SK-N-MC (cell line): Measurements from ENCODE around the gene TLE4.

Experiments used
- EZH2 ChIP-seq: fragments of 200-600 bp; sonication (generic); IDR thresholded peaks from one replicate; pipeline ENCODE4 v1.6.1; 2017; ENCODE audit warnings: antibody characterized with exemption
- FOXP2 ChIP-seq: optimal IDR thresholded peaks from 2 replicates; pipeline ENCODE3; 2011; ENCODE audit warnings: mild to moderate bottlenecking, moderate library complexity; ENCODE audit not compliant: insufficient read depth; ENCODE audit errors: extremely low read length, control extremely low read depth
- POLR2AphosphoS5 ChIP-seq: IDR thresholded peaks from 2 replicates; pipeline ENCODE4 v1.6.1; 2012; ENCODE audit warnings: mild to moderate bottlenecking, low read depth, low read length, borderline replicate concordance

- TF ChIP-seq POLR2AphosphoS5: no peak
- TF ChIP-seq EZH2: no peak
- TF ChIP-seq FOXP2: no peak
Measured at GRCh38 chr9:79667817-79668436, 96.2 kb downstream of the TLE4 start.
